Thyroid gland (tissue), 4 donors: ENCODE results near the gene KRT1. TPM values are rescaled to one million over a fixed set of nuclear protein-coding genes. Genes with fewer than 3 reads are reported as not detected.

Experiments
- DNase-seq, 2 donors: peaks; one replicate each; pipeline ENCODE4 v3.0.0-alpha.2; 2019
- H3K27ac ChIP-seq, 3 donors: fragments of 200-600 bp; sonication (generic); 1 replicate in 2 of 3; 2 replicates in 1 of 3; pipeline ENCODE4 v1.5.1; 2016 to 2019; ENCODE audit warnings: mild to moderate bottlenecking in 1 of 3, moderate library complexity in 1 of 3
- H3K27me3 ChIP-seq: fragments of 200-600 bp; sonication (generic); one replicate; pipeline ENCODE4 v1.5.1; 2019
- H3K36me3 ChIP-seq, 2 donors: fragments of 200-600 bp; sonication (generic); one replicate each; pipeline ENCODE4 v1.5.1; 2016 to 2019
- H3K4me1 ChIP-seq, 2 donors: fragments of 200-600 bp; sonication (generic); one replicate each; pipeline ENCODE4 v1.5.1; 2017 to 2019
- H3K4me3 ChIP-seq, 3 donors: fragments of 200-600 bp; sonication (generic); replicated peaks in 1 of 3; 1 replicate in 2 of 3; 2 replicates in 1 of 3; pipeline ENCODE4 v1.5.1; 2016; ENCODE audit warnings: mild to moderate bottlenecking in 1 of 3
- H3K9me3 ChIP-seq: fragments of 200-600 bp; sonication (generic); one replicate; pipeline ENCODE4 v1.5.1; 2017
- POLR2A ChIP-seq, 2 donors: fragments of 450-650 bp; IDR thresholded peaks; one replicate each; pipeline ENCODE4 v1.6.1; 2017; ENCODE audit warnings: antibody characterized with exemption in 2 of 2, mild to moderate bottlenecking in 2 of 2, moderate library complexity in 1 of 2
- WGBS, 2 donors: methylation state at CpG; one replicate each; pipeline ENCODE4 v1.1.5; 2017; 5-methylcytosine and 5-hydroxymethylcytosine counted together
- intact Hi-C: fragments of 100-400 bp; cut with DNase I; formaldehyde crosslinking; loops from one replicate; pipeline ENCODE4 v1.15.1; 2023
- total RNA-seq, 4 donors: library from RNA; depleted of rRNA; stranded (reverse); fragments of >200 nt; gene quantifications; one replicate each; pipeline ENCODE4 v1.2.3, GENCODE V29; 2016
- TF ChIP-seq, protein P1 (sequence below), 6 experiments: fragments of 200-600 bp in 3 of 6; fragments of 450-650 bp in 3 of 6; sonication (generic) in 3 of 6; IDR thresholded peaks; one replicate each; pipeline ENCODE4 v1.5.1; 2016 to 2019; ENCODE audit warnings: antibody characterized with exemption in 6 of 6, mild to moderate bottlenecking in 2 of 6, inconsistent platforms in 1 of 6, moderate library complexity in 1 of 6

KRT1 gene
- total RNA-seq, 4 donors from 2014 or later: 2.8 TPM; not detected in 3

DNA sequence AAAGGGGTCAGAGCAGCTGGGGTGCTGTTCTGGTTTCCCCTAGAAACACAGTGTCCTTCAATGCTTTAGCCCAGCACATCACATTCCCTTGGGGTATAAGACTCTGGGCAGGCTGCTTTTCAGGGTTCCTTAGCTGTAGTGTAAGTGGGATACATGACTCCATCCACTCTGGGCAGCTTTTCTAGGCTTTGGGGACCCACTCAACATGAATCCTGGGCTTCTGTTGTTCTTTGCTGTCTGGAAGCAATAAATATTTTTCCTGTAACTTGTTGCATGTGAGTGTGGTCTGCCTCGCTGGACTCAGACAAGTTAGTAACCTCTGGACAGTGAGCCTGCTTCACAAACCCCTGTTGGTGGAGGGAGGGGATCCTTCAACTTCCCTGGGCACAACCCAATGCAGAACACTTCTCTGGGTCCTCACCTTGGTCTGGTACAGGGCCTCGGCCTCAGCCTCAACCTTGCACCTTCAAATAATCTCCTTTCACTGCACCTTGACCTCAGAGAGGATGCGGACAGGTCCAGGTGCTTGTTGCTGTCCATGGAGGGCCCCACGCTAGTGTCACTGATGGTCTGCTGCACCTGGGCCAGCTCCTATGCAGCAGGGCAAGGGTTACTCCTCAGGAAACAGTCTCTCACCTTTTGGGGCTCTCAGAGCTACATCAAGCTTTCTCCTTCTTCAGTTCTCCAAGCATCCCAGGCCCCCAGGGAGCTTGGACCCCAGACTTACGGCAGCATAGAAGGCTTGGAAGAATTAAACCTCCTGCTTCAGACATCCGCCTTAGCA lies 48.3 kb downstream of the KRT1 start:
- 96 to 98% methylated on average over 4 to 6 of the region's 6 CpGs for WGBS, 2 donors
- no peak for TF ChIP-seq POLR2A (IDR thresholded peaks at IDR 0.05)
- TF ChIP-seq, protein P1, sequence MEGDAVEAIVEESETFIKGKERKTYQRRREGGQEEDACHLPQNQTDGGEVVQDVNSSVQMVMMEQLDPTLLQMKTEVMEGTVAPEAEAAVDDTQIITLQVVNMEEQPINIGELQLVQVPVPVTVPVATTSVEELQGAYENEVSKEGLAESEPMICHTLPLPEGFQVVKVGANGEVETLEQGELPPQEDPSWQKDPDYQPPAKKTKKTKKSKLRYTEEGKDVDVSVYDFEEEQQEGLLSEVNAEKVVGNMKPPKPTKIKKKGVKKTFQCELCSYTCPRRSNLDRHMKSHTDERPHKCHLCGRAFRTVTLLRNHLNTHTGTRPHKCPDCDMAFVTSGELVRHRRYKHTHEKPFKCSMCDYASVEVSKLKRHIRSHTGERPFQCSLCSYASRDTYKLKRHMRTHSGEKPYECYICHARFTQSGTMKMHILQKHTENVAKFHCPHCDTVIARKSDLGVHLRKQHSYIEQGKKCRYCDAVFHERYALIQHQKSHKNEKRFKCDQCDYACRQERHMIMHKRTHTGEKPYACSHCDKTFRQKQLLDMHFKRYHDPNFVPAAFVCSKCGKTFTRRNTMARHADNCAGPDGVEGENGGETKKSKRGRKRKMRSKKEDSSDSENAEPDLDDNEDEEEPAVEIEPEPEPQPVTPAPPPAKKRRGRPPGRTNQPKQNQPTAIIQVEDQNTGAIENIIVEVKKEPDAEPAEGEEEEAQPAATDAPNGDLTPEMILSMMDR (IDR thresholded peaks at IDR 0.05): no peak
- Histone ChIP-seq H3K9me3 (no peaks in the 10 kb centered on the region), H3K4me1 (no peaks in the 10 kb centered on the region), H3K4me3 (no peak overlapping the region), H3K36me3 (no peaks in the 10 kb centered on the region), H3K27me3 (no peaks in the 10 kb centered on the region), H3K27ac (no peak overlapping the region)
- DNase-seq: no peak
- intact Hi-C loops: no loop called here

- no peak for TF ChIP-seq POLR2A (IDR thresholded peaks at IDR 0.05)
- TF ChIP-seq, protein P1 (IDR thresholded peaks at IDR 0.05): no peak
Measured at GRCh38 chr12:52631264-52631663, 48.9 kb downstream of the KRT1 start.

DNA sequence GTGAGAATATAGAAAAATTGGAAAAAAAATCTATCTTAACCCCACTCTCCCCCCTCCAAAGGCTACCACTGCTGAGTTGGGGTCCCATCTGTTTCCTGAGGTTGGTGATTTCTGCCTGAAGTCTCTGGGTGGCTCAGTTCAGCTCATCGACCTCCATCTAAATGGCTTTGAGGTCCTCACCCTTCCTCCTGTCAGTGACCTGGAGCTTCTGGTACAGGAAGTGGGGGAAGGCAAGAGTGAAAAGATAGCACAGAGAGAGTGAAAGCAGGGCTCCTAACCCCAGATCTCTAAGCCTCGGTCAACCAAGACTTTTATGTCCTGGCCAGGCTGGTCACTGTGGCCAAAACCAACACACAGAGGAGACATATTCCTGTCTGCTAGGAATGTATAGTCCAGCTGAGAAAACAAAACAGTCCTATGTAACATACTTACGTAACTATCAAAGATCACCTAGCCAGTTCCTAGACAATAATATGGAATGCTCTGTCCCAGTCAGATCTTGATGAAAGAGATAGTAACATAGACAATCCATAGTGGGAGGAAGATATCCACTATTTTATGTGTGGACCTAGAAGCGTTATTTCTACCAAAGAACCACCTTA lies 49.5 kb downstream of the KRT1 start:
- intact Hi-C loops: no loop called here
- no peaks in the 10 kb centered on the region for H3K4me1 ChIP-seq
- TF ChIP-seq, protein P1 (IDR thresholded peaks at IDR 0.05): no peak
- no peak for TF ChIP-seq POLR2A (IDR thresholded peaks at IDR 0.05)
- H3K27ac ChIP-seq: no peak overlapping the region
- no peaks in the 10 kb centered on the region for H3K9me3 ChIP-seq
- H3K4me3 ChIP-seq: no peak overlapping the region
- WGBS, 2 donors: 71 to 80% methylated on average over 4 of the region's 4 CpGs
- no peaks in the 10 kb centered on the region for H3K27me3 ChIP-seq
- DNase-seq: no peak
- H3K36me3 ChIP-seq: no peaks in the 10 kb centered on the region

More at GRCh38 chr12:52631264-52631663, 48.9 kb downstream of the KRT1 start:
- Histone ChIP-seq H3K9me3 (no peaks in the 10 kb centered on the region), H3K4me3 (no peak overlapping the region), H3K36me3 (no peaks in the 10 kb centered on the region), H3K4me1 (no peaks in the 10 kb centered on the region), H3K27ac (no peak overlapping the region), H3K27me3 (no peaks in the 10 kb centered on the region)
- intact Hi-C loops: no loop called here
- no peak for DNase-seq
- WGBS, 2 donors: 63 to 64% methylated on average over 4 of the region's 4 CpGs

GRCh38 chr12:52630008-52630500 lies 50.2 kb downstream of the KRT1 start:
- DNase-seq: no peak
- no peaks in the 10 kb centered on the region for H3K9me3 ChIP-seq
- H3K4me3 ChIP-seq: no peak overlapping the region
- H3K36me3 ChIP-seq: no peaks in the 10 kb centered on the region
- H3K27me3 ChIP-seq: no peaks in the 10 kb centered on the region
- H3K27ac ChIP-seq: no peak overlapping the region
- TF ChIP-seq, protein P1 (IDR thresholded peaks at IDR 0.05): no peak
- H3K4me1 ChIP-seq: no peaks in the 10 kb centered on the region
- intact Hi-C loops: no loop called here
- 71 to 75% methylated on average over 7 of the region's 7 CpGs for WGBS, 2 donors
